Stomach (tissue), 4 donors: Measurements from ENCODE around the gene KHSRP.

Source experiments
- CTCF ChIP-seq, 7 experiments: fragments of 450-650 bp in 4 of 7; fragments of 200-600 bp in 3 of 7; sonication (generic) in 3 of 7; IDR thresholded peaks; one replicate each; pipeline ENCODE4 v1.5.1; 2016 to 2019; ENCODE audit warnings: antibody characterized with exemption in 7 of 7, control low read depth in 2 of 7, mild to moderate bottlenecking in 1 of 7
- EP300 ChIP-seq: sonication (generic); formaldehyde crosslinking; IDR thresholded peaks from one replicate; pipeline ENCODE4 v1.6.1; 2017; ENCODE audit warnings: antibody characterized with exemption

DNA sequence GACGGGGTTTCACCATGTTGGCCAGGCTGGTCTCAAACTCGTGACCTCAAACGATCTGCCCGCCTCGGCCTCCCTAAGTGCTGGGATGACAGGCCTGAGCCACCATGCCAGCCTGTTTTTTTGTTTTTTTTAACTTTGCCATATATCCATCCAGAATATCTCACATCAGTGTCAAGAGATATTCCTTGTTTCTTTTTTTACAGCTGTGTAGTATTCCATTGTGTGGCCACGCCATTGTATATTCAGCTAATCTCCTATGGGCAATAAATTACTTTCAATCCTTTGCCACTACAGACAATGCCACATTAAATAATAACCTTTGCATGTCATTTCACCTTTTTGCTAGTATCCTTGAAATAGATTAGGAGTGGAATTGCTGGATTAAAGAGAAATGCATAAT, 15.3 kb downstream of the KHSRP start:
- no peak for TF ChIP-seq CTCF (IDR thresholded peaks at IDR 0.05)
- TF ChIP-seq EP300 = no peak
